H1 (cell line): Measurements from ENCODE around the gene GP1BB. TPM values are rescaled to one million over a fixed set of nuclear protein-coding genes. Genes with fewer than 3 reads are reported as not detected.

Experiments
- GTF2F1 ChIP-seq: IDR thresholded peaks from 2 replicates; pipeline ENCODE4 v1.6.1; 2012; ENCODE audit warnings: low read depth, low read length, improper control_type of control experiment, borderline replicate concordance
- NANOG ChIP-seq: IDR thresholded peaks from 2 replicates; pipeline ENCODE4 v1.6.1; 2011; ENCODE audit warnings: low read length, low read depth, mild to moderate bottlenecking, inconsistent platforms; ENCODE audit not compliant: insufficient read depth, poor library complexity, severe bottlenecking
- RBBP5 ChIP-seq: IDR thresholded peaks from 2 replicates; pipeline ENCODE4 v1.7.1; 2012; ENCODE audit warnings: low read depth, mild to moderate bottlenecking, inconsistent platforms, low read length, moderate library complexity, borderline replicate concordance
- SUZ12 ChIP-seq: fragments of 200-600 bp; sonication (generic); IDR thresholded peaks from 2 replicates; pipeline ENCODE4 v1.6.1; 2012; ENCODE audit warnings: mild to moderate bottlenecking, inconsistent platforms, low read length, moderate library complexity, mixed read lengths
- TCF12 ChIP-seq: IDR thresholded peaks from 2 replicates; pipeline ENCODE4 v1.6.1; 2011; ENCODE audit warnings: low read depth, mild to moderate bottlenecking, low read length
- polyA plus RNA-seq, 7 experiments: library from polyadenylated mRNA; depleted of rRNA in 3 of 7; stranded (reverse) in 5 of 7; unstranded in 2 of 7; fragments of >200 nt in 5 of 7; fragments of 200-250 nt in 2 of 7; gene quantifications; 1 replicate in 5 of 7; 2 replicates in 1 of 7; 4 replicates in 1 of 7; pipeline versions ENCODE4 v1.2.1 to v1.2.3, GENCODE V29; 2011 to 2013; ENCODE audit warnings: missing spikeins in 2 of 7, mixed read lengths in 2 of 7
- total RNA-seq: library from RNA; stranded (reverse); fragmentation: NEBNext Ultra II Directional; extraction: Animal tissue kit (Norgen Biotek cat#: 25700); gene quantifications from 2 replicates; pipeline ENCODE4 v1.2.1, GENCODE V29; 2021

Gene GP1BB
- total and polyA plus RNA-seq, 2 of the 8 experiments (the other 6 are each of a cell fraction or from before 2014, with no cell fraction given): 0.36 TPM; not detected in 1

DNA sequence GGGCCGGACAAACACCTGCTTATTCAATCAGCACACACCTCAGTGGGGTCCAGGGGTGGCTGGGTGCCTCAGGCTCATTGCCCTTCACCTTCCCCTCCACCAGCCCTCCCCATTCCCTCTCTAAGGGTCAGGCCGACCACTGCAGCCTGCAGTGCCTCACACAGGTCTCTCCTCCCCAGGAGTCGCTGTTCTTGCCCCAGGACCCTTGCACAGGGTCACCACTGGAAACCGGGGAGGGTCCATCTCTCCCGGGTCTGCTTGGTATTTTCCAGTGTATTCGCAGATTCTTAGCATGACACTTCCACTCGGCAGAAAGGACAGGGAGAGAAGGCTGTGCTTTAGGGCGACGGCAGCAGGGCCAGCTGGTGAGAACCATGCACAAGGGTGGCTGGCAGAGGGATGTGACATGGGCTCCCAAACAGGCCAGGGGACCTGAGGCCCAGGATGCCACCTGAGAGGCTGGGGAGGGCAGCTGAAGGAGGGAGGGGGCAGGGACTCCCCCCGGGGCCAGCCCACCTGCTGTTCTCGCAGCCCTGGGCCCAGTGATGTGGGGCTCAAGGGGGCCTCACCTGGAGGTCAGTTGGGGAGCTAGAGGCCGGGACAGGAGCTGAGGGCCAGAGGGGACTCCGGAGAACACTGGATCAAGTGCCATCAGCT is 21.1 kb downstream of the GP1BB start (continued):
- TF ChIP-seq TCF12: no peak
- no peak for TF ChIP-seq SUZ12
- TF ChIP-seq RBBP5: no peak
- no peak for TF ChIP-seq NANOG
- no peak for TF ChIP-seq GTF2F1
